GM19193 (cell line): ENCODE results near the gene AATK.

ENCODE experiments used
- POLR2A ChIP-seq: IDR thresholded peaks from 4 replicates; pipeline ENCODE4 v1.6.1; 2011; ENCODE audit not compliant: insufficient read depth, insufficient read length; ENCODE audit errors: extremely low read depth

Gene AATK

GRCh38 chr17:81163051-81163695, 2.8 kb downstream of the AATK start:
- no peak for TF ChIP-seq POLR2A

GRCh38 chr17:81162491-81162890, 3.5 kb downstream of the AATK start:
- TF ChIP-seq POLR2A: no peak

GRCh38 chr17:81161972-81162371, 4.0 kb downstream of the AATK start:
- TF ChIP-seq POLR2A: no peak

GRCh38 chr17:81161536-81161935, 4.5 kb downstream of the AATK start:
- TF ChIP-seq POLR2A: no peak

GRCh38 chr17:81160747-81161453, 5.1 kb downstream of the AATK start:
- TF ChIP-seq POLR2A: no peak

GRCh38 chr17:81160306-81160705, 5.7 kb downstream of the AATK start:
- TF ChIP-seq POLR2A: no peak

GRCh38 chr17:81159611-81160265, 6.3 kb downstream of the AATK start:
- no peak for TF ChIP-seq POLR2A

- TF ChIP-seq POLR2A: no peak
These were observed 7.1 kb downstream of the AATK start for GRCh38 chr17:81158688-81159590.

GRCh38 chr17:81157848-81158687, 8.0 kb downstream of the AATK start:
- no peak for TF ChIP-seq POLR2A

GRCh38 chr17:81156866-81157805, 8.9 kb downstream of the AATK start:
- no peak for TF ChIP-seq POLR2A

GRCh38 chr17:81154961-81155360, 11.1 kb downstream of the AATK start:
- TF ChIP-seq POLR2A: no peak

GRCh38 chr17:81153340-81153803, 12.6 kb downstream of the AATK start:
- TF ChIP-seq POLR2A: no peak

- no peak for TF ChIP-seq POLR2A
These were observed 13.7 kb downstream of the AATK start for GRCh38 chr17:81152288-81152828.
